ENCODE measurements around the gene RNF213.

The RNF213 gene

GRCh38 chr17:80365001-80365965 lies 104.6 kb downstream of the RNF213 start:
- Histone ChIP-seq H3K36me3 (ENCODE audit: insufficient read depth, low read length) (peaks cover 69% of the 10 kb centered on the region; the same call in 1 of the 2 replicates), H3K4me2 (ENCODE audit: low read depth, low read length, poor library complexity, severe bottlenecking) (no peak overlapping the region), H3K9me2 (replicated peaks; ENCODE audit: low read depth, low read length) (no peaks in the 10 kb centered on the region), H3K27me3 (ENCODE audit: insufficient read depth, low read length, poor library complexity, severe bottlenecking) (no peaks in the 10 kb centered on the region), H3K9ac (ENCODE audit: low read depth, low read length, poor library complexity, severe bottlenecking) (no peak overlapping the region), H3F3A (ENCODE audit: low read depth) (no peaks in the 10 kb centered on the region), H3K4me1 (ENCODE audit: insufficient read depth, low read length, poor library complexity, severe bottlenecking) (no peaks in the 10 kb centered on the region), H2AFZ (ENCODE audit: low read length) (no peak overlapping the region), H3K4me3 (ENCODE audit: low read length, poor library complexity, severe bottlenecking) (no peak overlapping the region), H4K20me1 (ENCODE audit: insufficient read depth, low read length, poor library complexity, severe bottlenecking) (no peaks in the 10 kb centered on the region), H3K9me3 (ENCODE audit: insufficient read depth, low read depth, low read length) (no peaks in the 10 kb centered on the region), H3K79me2 (ENCODE audit: insufficient read depth, low read length) (no peaks in the 10 kb centered on the region)
- TF ChIP-seq EZH2phosphoT487 (IDR thresholded peaks at IDR 0.05; ENCODE audit: borderline replicate concordance) (no peak), CTCF (conservative IDR thresholded peaks at IDR 0.05; ENCODE audit: low read length) (no peak)

GRCh38 chr17:80365983-80366382 lies 105.3 kb downstream of the RNF213 start:
- Histone ChIP-seq H3K27me3 (ENCODE audit: insufficient read depth, low read length, poor library complexity, severe bottlenecking) (no peaks in the 10 kb centered on the region), H3F3A (ENCODE audit: low read depth) (no peaks in the 10 kb centered on the region), H3K9me2 (replicated peaks; ENCODE audit: low read depth, low read length) (no peaks in the 10 kb centered on the region), H3K4me3 (ENCODE audit: low read length, poor library complexity, severe bottlenecking) (no peak overlapping the region), H3K4me2 (ENCODE audit: low read depth, low read length, poor library complexity, severe bottlenecking) (no peak overlapping the region), H3K9me3 (ENCODE audit: insufficient read depth, low read depth, low read length) (no peaks in the 10 kb centered on the region), H4K20me1 (ENCODE audit: insufficient read depth, low read length, poor library complexity, severe bottlenecking) (no peaks in the 10 kb centered on the region), H2AFZ (ENCODE audit: low read length) (no peak overlapping the region), H3K79me2 (ENCODE audit: insufficient read depth, low read length) (no peaks in the 10 kb centered on the region), H3K36me3 (ENCODE audit: insufficient read depth, low read length) (peaks cover 68% of the 10 kb centered on the region; the same call in 1 of the 2 replicates), H3K4me1 (ENCODE audit: insufficient read depth, low read length, poor library complexity, severe bottlenecking) (no peaks in the 10 kb centered on the region), H3K9ac (ENCODE audit: low read depth, low read length, poor library complexity, severe bottlenecking) (no peak overlapping the region)
- TF ChIP-seq EZH2phosphoT487 (IDR thresholded peaks at IDR 0.05; ENCODE audit: borderline replicate concordance) (no peak), CTCF (conservative IDR thresholded peaks at IDR 0.05; ENCODE audit: low read length) (no peak)

GRCh38 chr17:80367503-80367902 lies 106.9 kb downstream of the RNF213 start:
- no peak overlapping the region for H3K4me3 ChIP-seq (ENCODE audit: low read length, poor library complexity, severe bottlenecking)
- H3K9me3 ChIP-seq (ENCODE audit: insufficient read depth, low read depth, low read length), result no peaks in the 10 kb centered on the region
- H3K9me2 ChIP-seq (replicated peaks; ENCODE audit: low read depth, low read length), result no peaks in the 10 kb centered on the region
- no peak overlapping the region for H2AFZ ChIP-seq (ENCODE audit: low read length)
- TF ChIP-seq EZH2phosphoT487 (IDR thresholded peaks at IDR 0.05; ENCODE audit: borderline replicate concordance), result no peak
- TF ChIP-seq CTCF (conservative IDR thresholded peaks at IDR 0.05; ENCODE audit: low read length), result no peak
- no peaks in the 10 kb centered on the region for H4K20me1 ChIP-seq (ENCODE audit: insufficient read depth, low read length, poor library complexity, severe bottlenecking)
- H3K9ac ChIP-seq (ENCODE audit: low read depth, low read length, poor library complexity, severe bottlenecking), result no peak overlapping the region
- H3F3A ChIP-seq (ENCODE audit: low read depth), result no peaks in the 10 kb centered on the region
- no peaks in the 10 kb centered on the region for H3K27me3 ChIP-seq (ENCODE audit: insufficient read depth, low read length, poor library complexity, severe bottlenecking)
- H3K79me2 ChIP-seq (ENCODE audit: insufficient read depth, low read length), result no peaks in the 10 kb centered on the region
- H3K4me2 ChIP-seq (ENCODE audit: low read depth, low read length, poor library complexity, severe bottlenecking), result no peak overlapping the region
- peaks cover 70% of the 10 kb centered on the region; the same call in 1 of the 2 replicates for H3K36me3 ChIP-seq (ENCODE audit: insufficient read depth, low read length)
- no peaks in the 10 kb centered on the region for H3K4me1 ChIP-seq (ENCODE audit: insufficient read depth, low read length, poor library complexity, severe bottlenecking)
